ENCODE measurements around the gene RALGAPA2.

DNA sequence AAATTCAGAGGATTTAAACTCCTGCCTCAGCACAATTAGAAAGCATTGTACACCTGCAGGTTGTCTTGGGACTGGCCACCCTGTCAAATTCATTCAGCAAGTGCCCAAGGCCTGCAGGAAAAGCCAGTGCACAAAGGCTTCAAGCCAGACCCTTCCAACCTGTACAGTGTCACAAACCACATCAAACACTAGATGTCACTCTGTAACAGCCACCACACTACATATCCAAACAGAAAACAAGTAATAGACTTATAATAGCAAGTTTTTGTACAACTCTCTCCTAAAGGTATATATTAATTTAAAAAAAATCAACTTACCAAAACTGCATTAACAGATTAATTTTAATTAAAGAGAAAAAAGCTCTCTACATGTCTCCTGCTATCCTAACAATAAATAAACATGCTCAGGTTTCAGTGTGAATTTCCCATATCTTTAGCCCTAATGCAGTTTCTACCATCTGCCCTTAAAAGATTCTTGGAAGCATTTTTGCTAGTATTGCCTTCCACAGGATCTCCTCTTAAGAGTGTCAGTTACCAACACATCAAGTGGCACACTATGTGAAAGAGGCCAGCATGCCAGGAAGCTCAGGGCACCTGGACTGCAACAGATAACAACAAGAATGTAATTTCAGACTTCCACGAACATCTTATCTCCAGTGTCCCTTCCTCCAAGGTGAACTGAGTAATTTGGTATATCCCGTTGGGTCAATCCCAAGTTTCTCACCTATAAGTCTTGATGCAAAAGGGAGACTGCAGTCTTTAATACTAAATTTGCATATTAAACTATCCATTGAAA lies 47.5 kb downstream of the RALGAPA2 start:
- TF ChIP-seq, protein P1, sequence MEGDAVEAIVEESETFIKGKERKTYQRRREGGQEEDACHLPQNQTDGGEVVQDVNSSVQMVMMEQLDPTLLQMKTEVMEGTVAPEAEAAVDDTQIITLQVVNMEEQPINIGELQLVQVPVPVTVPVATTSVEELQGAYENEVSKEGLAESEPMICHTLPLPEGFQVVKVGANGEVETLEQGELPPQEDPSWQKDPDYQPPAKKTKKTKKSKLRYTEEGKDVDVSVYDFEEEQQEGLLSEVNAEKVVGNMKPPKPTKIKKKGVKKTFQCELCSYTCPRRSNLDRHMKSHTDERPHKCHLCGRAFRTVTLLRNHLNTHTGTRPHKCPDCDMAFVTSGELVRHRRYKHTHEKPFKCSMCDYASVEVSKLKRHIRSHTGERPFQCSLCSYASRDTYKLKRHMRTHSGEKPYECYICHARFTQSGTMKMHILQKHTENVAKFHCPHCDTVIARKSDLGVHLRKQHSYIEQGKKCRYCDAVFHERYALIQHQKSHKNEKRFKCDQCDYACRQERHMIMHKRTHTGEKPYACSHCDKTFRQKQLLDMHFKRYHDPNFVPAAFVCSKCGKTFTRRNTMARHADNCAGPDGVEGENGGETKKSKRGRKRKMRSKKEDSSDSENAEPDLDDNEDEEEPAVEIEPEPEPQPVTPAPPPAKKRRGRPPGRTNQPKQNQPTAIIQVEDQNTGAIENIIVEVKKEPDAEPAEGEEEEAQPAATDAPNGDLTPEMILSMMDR (IDR thresholded peaks at IDR 0.05; ENCODE audit: low read depth, low read length) = peak; percentile 92
- no peak for TF ChIP-seq EZH2phosphoT487 (IDR thresholded peaks at IDR 0.05; ENCODE audit: low read depth)

All from OCI-LY3 (cell line).